ENCODE results near the gene CARF.

GRCh38 chr2:202911203-202911511, 918 bp upstream of the CARF start:
- no peak for TF ChIP-seq SUZ12 (IDR thresholded peaks at IDR 0.05)
- TF ChIP-seq BHLHE40 (IDR thresholded peaks at IDR 0.05; ENCODE audit: borderline replicate concordance): no peak
- TF ChIP-seq LEF1 (IDR thresholded peaks at IDR 0.05; ENCODE audit: borderline replicate concordance): no peak
- no peak for TF ChIP-seq FOXK2 (IDR thresholded peaks at IDR 0.05)
- no peak for TF ChIP-seq ELF4 (IDR thresholded peaks at IDR 0.05)
- TF ChIP-seq NFRKB (IDR thresholded peaks at IDR 0.05): no peak
- no peak for TF ChIP-seq ZNF384 (IDR thresholded peaks at IDR 0.05)
- TF ChIP-seq FOXA1 (IDR thresholded peaks at IDR 0.05): no peak

Data from HEK293T (cell line).